ACHN (cell line): Measurements from ENCODE around the gene ZFYVE28.

ENCODE experiments used
- DNase-seq: peaks from one replicate; pipeline ENCODE4 v3.0.0-alpha.2; 2015
- in situ Hi-C: cut with HindIII; loops from 2 replicates; pipeline ENCODE4 v1.10.0; 2017; ENCODE audit warnings: low sequenced_read_pairs, low pct_ligation_motif_present, low pct_unique_long_range_greater_than_20kb

ZFYVE28 gene

DNA sequence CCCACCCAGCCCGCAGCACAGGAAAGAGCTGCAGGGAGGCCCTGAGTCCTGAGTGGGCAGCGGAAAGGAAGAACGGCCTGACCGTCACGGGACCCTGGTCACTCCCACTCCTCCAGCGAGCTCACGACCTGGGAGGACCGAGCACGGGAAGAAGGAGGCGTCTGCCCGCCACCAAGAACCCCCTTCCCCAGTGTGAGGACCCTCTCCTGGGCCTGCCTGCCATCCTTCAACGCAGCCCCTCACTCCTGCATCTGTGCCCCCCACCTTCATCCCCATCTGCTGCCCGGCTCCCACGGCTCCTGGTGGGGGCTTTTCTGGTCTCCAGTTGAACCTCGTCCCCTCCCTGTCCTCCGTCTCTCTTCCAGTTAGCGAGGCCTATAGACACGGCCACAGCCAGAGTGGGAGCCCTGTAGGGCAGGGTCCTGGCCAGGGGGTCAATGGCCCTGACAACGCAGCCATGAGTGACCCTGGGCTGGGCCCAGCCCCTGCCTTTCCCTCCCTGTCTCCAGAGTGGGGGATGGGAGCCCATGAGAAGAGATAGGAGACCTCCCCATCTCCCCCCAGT, 115.2 kb downstream of the ZFYVE28 start:
- in situ Hi-C loops = no loop called here
- DNase-seq = no peak

DNA sequence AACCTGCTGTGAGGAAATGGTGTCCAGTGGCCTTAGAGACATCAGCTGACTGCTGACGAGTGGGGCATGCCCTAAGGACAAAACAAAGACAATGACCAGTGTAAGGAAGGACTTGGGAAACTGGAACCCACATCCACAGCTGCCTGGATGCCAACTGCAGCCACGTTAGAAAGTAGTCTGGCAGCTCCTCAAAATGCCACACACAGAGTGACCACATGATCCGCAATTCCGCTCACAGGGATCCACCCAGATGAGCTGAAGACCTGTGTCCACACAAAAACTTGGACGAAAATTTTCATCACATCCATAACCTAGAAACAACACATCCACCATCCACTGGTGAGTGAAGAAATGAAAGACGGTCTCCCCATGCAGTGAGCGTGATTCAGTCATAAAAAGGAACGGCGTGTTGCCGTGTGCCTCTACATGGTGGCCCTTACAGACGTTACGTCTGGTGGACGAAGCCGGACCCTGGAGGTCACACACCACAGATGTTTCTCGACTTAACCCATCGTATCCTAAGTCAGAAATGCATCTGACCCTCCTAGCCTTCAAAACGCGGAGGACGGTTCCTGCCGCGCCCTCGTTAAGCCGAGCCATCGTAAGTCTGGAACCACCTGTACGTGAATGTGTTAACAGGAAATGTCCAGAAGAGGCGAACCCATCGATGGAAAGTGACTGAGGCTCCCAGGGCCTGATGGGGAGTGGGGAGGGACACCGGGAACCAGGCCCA, 115.9 kb downstream of the ZFYVE28 start:
- in situ Hi-C loops = no loop called here

DNA sequence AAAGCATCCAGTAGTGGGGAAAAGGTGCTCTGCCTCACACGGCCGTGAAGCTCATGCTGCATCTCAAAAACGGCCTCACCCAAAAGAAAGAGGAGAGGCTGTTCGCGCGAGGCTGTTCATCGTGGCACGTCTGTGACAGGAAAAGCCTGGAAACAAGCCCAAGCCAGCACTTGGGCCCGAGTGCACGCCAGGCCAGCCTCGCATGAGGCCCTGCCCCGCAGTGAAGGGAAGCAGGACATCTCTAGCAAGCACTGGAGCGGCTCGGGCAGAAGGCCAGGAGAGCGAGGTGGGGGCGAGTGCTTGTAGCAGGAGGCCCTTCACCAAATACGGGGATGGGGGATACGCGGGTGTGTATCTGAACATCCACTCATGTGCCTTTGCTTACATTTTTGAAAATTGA, 116.6 kb downstream of the ZFYVE28 start:
- in situ Hi-C loops = no loop called here
- DNase-seq = no peak

More for the DNA sequence above, 115.9 kb downstream of the ZFYVE28 start:
- peak; percentile 6 for DNase-seq

DNA sequence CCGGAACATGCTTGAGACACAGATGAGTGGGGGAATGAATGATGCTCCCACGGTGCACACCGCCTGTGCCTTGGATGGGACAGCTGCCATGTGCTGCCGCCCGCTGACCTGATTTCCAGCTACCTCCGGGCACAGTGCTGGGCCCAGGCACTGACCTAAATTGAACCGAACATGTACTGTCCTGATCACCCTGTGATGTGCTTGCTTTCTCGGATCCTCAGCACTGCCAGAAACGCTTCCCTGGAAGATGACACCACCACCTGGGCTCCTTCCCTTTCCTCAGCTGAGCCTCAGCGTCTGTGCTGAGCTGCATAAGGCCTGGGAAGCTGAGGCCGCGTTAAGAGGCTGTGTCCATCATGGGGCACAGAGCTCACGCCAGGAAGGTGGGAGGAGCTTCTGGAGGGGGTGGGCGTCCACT, 117.2 kb downstream of the ZFYVE28 start:
- in situ Hi-C loops = no loop called here
- no peak for DNase-seq

DNA sequence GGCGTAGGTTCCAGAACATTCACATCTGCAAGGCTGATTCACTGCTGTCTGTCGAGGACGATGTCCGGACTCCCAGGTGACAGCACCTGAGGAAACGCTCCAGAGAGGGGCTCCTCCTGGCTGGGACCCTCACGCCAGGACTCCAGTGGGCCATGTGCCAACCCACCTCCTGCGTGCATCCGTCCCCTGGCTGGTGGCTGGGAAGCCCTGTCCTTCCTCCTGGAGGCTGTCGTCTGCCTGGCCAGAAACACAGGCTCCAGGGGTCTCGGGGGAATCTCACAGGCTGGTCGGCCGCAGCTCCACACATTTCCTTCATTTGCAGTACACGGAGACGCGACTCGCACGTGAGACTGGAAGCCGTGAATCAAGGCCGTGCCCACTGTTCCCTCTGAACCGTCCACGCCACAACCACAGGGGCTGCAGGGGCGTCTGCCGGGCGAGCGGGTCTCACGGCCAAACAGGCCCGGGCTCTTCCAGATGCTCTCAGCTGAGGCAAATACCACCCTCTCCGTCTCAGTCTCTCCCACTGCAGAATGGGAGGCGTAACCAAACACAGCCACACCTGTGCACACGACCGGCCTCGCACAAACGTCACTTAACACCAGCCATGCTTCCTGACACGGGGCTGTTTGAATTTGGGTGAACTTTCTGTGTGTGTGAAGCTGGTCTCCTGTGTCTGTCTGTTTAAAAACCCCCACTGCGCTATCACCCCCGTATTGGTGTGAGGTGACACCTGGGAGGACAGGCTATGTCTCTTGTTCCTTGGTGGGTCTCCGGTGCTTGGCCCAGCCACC, 117.8 kb downstream of the ZFYVE28 start:
- no peak for DNase-seq
- in situ Hi-C loops = no loop called here

DNA sequence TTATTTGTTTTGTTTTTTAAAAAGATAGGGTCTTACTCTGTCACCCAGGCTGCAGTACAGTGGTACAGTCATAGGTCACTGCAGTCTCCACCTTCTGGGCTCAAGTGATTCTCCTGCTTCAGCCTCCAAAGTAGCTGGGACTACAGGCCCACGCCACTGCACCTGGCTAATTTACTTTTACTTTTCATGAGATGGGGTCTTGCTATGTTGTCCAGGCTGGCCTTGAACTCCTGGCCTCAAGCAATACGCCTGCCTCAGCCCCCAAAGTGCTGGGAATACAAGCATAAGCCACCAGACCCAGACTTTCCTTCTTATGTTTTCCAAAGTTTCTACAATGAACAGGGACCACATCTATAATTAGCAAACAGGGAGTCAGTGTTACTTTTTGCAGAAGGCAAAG, 118.7 kb downstream of the ZFYVE28 start:
- in situ Hi-C loops = no loop called here

DNA sequence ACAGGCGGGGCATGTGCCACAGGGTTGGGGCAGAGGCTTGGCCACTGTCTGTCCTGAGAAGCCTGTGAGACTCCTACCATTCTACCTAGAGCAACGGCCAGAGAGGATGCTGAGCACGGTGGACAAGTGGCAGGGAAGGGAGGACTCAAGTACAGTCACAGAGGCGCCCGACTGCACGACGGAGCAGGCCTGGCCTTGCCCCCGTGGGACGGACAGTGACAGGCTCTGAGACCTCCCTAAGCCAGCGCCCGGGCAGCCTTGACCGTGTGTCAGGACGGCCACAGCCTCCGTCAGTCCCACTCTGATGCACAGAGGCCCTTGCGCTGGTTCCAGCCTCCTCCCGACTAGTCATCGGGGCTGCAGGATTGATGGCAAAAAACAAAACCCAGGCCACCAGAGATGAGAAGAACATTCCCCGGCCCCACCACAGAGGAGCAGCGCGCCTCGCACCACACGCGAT, 119.9 kb downstream of the ZFYVE28 start:
- in situ Hi-C loops = no loop called here
- DNase-seq = no peak

More for the DNA sequence above, 118.7 kb downstream of the ZFYVE28 start:
- no peak for DNase-seq

DNA sequence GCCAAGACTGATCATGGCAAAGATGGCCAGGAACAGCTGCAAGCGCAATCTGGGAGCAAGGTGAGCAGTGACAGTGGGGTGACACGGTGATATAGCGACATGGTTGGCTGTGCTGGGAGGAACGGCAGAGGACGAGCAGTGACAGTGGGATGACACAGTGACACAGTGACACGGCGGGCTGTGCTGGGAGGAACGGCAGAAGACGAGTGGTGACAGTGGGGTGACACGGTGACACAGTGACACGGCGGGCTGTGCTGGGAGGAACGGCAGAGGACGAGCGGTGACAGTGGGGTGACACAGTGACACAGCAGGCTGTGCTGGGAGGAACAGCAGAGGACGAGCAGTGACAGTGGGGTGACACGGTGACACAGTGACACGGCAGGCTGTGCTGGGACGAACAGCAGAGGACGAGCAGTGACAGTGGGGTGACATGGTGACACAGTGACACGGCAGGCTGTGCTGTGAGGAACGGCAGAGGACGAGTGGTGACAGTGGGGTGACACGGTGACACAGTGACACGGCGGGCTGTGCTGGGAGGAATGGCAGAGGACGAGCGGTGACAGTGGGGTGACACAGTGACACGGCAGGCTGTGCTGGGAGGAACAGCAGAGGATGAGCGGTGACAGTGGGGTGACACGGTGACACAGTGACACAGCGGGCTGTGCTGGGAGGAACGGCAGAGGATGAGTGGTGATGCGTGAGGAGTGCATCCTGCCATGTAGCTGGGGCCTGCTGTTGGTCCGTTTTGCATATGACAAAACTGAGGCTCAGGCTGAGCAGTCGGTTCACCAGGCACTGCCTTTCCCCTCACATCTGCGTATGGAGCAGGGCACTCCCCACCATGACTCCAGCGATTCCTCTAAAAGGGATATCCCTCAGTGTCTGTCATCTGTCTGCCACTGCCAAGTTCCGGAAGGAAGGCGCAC, 120.6 kb downstream of the ZFYVE28 start:
- in situ Hi-C loops = no loop called here
- no peak for DNase-seq

DNA sequence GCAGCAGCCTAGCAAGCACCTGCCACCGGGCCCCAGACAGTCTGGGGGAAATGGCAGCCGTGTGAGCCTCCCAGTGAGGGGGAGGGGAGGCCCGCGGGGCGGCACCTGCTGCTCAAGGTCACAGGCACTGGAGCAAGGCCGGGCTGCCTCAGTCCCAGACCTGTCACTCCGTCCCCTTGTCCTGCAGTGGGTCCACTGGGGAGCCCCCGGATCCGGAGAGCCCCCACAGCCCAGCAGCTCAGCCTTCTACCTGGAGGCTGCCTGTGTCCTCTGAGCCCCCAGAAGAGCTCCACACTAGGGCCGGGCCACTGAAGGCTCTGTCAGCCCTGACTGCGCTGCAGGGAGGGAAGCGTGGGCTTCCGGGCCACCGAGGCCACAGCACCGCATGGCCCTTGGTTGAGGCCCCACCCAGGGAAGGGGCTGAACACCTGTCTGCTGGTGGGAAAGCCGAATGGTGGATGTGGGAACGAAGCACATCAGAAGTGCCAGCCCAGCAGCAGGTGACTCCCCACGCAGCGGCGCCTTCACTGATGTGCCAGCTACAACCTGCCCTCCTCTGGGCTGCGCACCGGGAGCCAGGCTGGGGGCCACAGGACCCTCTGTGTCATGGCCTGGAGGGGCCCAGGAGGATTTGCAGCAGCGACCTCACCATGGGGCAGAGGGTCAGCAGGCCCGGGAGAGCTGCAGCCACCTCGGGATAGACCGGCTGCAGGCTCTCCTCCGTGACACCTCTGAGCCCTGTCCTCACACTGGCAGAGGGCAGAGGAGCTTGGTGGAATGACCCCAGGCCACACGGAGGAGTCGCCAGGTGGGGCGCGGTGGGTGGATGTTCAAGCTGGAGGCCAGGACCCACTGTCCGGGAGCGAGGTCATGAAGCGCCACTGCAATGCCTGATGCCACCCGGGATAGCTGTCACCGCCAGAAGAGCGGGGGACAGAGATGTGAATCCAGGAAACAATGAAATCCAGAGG, 121.5 kb downstream of the ZFYVE28 start:
- in situ Hi-C loops = no loop called here
- DNase-seq = no peak

DNA sequence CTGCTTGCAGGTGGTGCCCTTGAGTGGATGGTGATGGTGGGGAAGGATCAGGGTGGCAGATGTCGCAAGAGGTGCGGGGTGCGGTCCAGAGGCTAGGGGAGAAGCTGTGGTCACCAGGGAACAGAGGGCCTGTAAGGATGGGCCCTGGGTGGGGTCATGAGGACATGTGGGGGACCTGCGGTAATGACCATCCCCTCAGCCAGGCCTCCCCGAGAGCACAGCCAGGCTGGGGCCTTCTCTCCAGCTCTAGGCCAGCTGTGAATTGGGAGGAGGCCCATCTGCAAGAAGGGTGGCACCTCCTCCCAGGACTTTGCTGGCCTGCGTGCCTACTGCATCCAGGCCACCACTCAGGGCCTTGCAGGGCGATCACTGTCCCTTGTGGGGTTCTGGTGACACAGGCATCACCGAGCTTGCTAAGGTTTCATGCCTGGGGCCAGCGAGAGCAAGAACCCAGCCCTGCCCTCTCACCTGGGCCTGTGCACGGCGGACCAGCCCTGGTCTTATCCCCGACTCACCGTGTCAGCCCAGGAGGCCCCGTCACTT, 122.5 kb downstream of the ZFYVE28 start:
- no peak for DNase-seq
- in situ Hi-C loops = no loop called here

DNA sequence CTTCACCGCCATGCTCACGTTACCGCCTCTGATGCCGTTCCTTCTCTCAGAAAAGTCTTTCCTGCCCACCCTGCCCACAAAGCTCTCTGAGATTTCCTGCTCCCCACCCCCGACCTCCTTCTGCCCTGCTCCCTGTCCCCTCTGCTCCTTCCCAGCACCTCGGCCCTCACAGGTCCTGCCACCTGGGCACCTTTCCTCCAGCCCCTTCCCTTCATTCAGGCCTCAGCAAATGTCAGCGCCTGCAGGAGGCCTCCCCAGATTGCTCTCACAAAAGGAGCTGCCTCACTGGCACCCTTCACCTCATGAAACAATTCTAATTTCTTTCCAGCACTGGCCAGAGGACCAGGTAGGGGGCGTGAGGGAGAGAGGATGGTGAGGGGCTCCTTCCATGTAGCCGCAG, 122.9 kb downstream of the ZFYVE28 start:
- DNase-seq = no peak
- in situ Hi-C loops = no loop called here

DNA sequence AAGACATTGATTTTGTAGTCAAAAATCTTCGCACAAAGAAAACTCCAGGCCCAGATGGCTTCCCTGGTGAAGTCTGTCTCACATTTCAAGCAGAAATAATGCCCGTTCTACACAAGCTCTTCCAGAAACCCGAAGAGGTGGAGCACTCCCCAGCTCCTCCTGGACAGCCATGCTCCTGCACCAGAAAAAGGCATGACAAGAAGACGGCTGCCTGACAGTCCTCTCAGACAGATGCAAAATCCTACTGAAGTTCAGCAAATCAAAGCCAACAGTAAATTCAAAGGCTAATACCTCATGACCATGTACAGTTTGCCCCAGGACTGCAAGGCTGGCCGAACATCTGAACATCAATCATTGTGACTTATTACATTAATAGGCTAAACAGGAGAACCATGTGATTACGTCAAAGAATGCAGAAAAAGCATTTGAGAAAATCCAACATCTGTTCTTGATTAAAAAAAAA, 125.8 kb downstream of the ZFYVE28 start:
- no peak for DNase-seq
- in situ Hi-C loops = no loop called here

DNA sequence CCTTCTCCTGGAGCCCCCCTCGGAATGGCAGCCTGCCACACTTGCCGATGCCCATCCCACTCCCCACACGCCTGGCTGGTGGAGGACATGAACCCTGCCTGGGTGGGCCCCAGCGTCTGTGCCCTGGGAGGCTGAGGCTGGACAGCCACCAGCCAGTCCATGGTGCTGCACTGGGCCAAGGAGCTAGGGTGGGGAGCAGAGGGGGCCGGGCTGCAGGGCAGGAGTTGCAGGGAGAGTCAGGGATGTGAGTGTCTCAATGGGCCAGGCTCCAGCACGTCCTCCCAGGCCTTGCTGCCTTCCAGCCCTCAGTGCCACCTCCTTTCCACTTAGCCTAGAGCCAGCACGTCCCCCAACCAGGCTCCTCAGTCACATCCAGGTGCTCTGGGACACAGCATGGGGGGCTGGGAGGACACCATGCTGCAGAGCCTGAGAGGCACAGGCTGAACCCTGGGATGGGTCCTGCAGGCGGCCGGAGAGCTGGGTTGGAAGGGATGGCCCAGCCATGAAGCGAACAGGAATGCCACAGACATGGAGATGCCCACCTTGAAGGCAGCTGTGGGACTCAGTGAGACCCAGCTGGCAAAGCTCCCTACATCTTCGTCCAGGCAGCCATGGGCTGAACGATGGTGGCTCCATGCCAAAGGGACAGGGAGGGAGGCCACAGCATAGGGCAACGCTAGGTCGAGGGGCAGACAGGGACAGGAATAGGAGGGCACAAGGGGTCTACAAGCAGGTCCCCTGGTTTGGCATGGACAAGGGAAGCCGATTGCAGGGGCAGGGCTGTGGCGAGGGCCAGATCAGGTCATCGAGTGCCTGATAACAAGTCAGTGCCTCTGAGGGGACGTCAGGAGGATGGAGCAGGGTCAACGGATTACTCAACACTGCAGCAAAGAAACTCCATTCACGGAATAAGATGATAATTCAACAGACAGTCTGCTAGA, 126.5 kb downstream of the ZFYVE28 start:
- in situ Hi-C loops = no loop called here
- no peak for DNase-seq

DNA sequence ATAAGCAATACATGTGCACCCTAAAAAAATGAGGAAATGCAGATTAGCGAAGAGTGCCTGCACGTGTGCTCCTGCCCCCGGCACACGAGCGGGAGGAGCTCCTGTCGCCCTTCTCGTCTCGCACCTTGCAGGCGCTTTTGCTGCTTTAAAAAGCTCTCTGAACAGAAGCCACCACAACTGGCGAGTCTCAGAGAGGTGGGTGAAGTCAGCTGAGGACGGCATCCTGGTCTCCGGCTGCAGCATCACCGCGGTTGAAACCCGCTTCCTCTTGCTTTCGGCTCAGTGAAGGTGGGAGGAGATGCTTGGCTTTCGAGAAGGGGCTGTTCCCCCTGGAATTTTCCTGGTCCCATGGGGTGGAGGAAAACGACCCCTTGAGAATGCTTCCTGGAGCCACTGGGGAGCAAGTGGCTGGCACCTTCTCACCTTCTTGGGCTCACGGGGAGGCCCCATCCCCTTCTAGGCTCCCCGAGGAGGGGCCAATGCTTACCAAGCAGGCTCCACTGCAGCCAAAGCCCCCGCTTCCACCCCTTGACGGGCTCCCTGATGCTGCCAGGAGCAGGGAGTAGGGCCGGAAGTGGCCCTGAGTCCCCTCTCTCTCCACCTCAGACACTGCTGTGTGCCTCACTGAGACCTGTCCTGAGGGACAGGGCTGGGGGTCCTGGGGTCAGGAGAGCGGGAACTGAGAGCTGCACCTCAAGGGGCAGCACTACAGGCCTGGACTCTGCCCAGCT, 127.3 kb downstream of the ZFYVE28 start:
- DNase-seq = no peak

DNA sequence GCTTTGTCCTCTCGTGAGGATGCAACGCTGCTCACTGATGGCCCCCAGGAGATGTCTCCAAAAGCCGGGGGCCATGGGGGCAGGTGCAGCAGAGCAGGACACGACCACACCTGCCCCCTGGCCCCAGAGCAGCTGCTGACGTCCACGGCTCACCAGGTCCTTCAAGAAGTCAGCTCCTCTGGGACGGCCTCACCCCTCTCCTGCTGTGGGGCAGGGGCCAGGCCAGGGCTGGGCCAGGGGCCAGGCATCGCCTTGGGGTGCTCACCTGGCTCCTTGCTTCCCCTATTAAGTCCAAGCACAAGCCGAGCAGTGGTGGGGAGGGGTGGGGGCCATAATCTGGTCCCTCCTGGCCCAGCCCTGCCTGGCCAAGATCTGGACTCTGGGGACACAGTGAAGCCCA, 128.0 kb downstream of the ZFYVE28 start:
- in situ Hi-C loops = no loop called here
- no peak for DNase-seq

More for the DNA sequence above, 127.3 kb downstream of the ZFYVE28 start:
- in situ Hi-C loops = no loop called here

DNA sequence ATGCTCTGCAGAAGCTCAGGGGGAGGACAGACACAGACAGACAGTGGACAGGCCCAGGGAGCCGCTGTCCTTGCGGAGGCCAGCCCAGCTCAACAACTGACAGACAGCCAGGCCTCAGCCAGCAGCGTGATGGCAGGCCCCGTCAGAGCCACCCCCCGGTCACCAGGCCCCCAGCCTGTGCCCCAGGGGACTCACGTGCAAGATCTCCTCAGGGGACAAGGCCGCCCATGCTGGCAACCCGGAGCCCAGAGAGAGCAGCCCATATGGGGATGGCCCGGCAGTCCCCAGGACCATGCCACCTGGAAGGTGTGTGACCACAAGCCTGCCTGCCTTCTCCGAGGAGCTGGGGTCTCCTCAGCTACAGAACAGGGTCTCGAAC, 128.5 kb downstream of the ZFYVE28 start:
- in situ Hi-C loops = no loop called here
- DNase-seq = no peak
